Measurements from ENCODE around the gene PLAAT1.

Gene PLAAT1

GRCh38 chr3:193240850-193241706, at the start of gene PLAAT1:
TSS of gene PLAAT1 (plus strand) at chr3:193241222. CDS start at chr3:193255651, 14,429 bp downstream.
- Mint-ChIP-seq H3K4me3 (peak within 1 kb of the TSS in 1 of 2 donors; percentile 37), H3K27me3 (peaks cover 28 to 31% of the 10 kb centered on the region in 2 donors), H3K9me3 (peaks cover 8 to 15% of the 10 kb centered on the region in 2 donors), H3K36me3 (no peaks in the 10 kb centered on the region), H3K4me1 (no peaks in the 10 kb centered on the region), H3K27ac (no peak within 1 kb of the TSS)
- DNase-seq (no peak), ATAC-seq (replicated peaks) (peak; percentile 60 to 73)

DNA sequence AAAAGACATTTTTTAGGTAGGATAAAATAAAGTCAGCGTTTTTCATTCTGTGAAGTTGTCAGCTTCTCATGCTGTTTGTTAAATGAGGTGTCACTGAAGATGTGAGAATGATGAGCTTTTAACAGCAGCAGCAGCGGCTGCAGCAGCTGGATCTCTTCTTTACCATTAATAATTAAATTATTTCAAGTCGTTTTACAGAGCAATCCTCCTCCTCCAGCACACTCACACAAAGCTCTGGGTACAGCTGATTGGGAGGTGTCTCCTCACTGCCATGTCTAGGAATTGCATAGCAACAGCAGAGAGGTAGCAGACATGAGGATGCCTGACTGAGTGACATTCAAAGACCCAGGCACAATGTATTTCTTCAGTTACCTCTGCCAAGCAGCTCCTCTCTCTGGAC, 46.7 kb upstream of the PLAAT1 start:
- Mint-ChIP-seq H3K9me3 (no peaks in the 10 kb centered on the region), H3K27me3 (no peaks in the 10 kb centered on the region), H3K27ac (no peak overlapping the region), H3K36me3 (no peaks in the 10 kb centered on the region), H3K4me3 (no peak overlapping the region), H3K4me1 (no peaks in the 10 kb centered on the region)
- ATAC-seq (replicated peaks) (no peak), DNase-seq (no peak)

- H3K9me3 Mint-ChIP-seq: no peaks in the 10 kb centered on the region
- H3K4me1 Mint-ChIP-seq: no peaks in the 10 kb centered on the region
- H3K4me3 Mint-ChIP-seq: no peak overlapping the region
- H3K27me3 Mint-ChIP-seq: no peaks in the 10 kb centered on the region
- DNase-seq: no peak
- no peaks in the 10 kb centered on the region for H3K36me3 Mint-ChIP-seq
- ATAC-seq (replicated peaks): no peak
- H3K27ac Mint-ChIP-seq: no peak overlapping the region
These were observed 44.3 kb upstream of the PLAAT1 start for GRCh38 chr3:193196746-193197145.

DNA sequence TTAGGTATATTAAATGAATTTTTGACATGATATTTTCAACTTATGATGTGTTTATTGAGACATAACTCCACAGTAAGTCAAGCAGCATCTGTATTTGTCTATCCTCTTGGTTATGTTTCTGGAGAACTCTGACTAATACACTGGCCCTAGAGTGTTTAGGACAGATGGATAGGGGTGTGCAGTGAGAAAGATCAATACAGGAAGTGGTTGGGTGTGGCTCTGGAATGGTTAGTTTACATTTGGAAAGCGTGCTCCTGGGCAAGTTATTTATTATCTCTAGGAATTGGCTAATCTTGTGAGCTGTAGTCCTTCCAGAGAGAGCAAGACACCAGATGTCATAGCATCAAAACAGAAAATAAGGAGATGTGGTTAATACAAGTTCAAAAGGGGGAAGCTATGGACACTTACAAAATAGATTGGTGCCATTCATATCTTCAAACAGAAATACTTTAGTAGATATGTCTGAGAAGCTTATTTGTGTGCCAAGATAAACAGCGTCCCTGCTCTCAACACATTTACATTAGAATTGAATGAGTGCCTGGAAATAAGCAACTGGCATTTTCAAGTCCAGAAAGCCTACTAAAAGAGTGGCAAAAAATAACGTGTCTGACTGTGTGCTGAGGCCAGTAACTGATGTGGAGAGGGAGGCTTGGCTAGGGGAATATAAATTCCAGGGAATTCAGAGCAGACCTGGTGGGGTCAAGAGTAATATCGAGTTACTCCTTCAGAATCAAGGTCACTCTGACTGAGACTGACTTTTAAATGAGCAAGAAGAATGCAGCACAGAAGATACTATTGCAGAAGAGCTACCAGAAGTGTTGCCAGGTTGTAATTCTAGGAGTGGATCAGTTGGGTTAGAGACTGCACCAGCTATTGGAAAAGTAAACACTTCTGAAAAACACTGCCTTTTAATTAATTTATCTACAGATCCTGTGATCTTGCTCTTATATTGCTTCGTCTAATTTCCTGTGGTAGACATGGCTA, 33.4 kb upstream of the PLAAT1 start:
- Mint-ChIP-seq H3K36me3 (no peaks in the 10 kb centered on the region), H3K9me3 (no peaks in the 10 kb centered on the region), H3K4me3 (no peak overlapping the region), H3K4me1 (no peaks in the 10 kb centered on the region), H3K27me3 (no peaks in the 10 kb centered on the region), H3K27ac (no peak overlapping the region)
- DNase-seq (no peak), ATAC-seq (replicated peaks) (no peak)

GRCh38 chr3:193210618-193211017, 30.4 kb upstream of the PLAAT1 start:
- Mint-ChIP-seq H3K27me3 (peaks cover 0 to 5% of the 10 kb centered on the region in 2 donors), H3K4me3 (no peak overlapping the region)

DNA sequence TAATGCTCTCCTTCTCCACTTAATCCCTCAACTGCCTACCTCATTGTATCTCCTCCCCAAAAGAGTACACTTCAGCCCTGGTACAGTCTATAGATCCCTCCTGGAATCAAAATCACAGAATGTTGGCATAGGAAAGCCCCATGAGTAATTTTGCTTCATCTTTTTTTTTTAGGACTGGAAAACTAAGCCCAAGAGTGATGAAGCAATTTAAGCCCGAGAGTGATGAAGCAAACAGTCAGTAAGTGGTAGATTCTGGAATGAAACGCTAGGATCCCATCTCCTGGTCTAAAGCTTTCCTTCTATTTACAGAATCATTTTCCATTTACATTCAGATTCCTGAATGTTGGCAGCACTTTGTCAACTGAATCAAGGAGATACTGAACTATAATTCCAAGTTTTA, 29.8 kb upstream of the PLAAT1 start:
- no peak for DNase-seq
- ATAC-seq (replicated peaks): no peak
- Mint-ChIP-seq H3K4me3 (no peak overlapping the region), H3K27ac (no peak overlapping the region), H3K4me1 (no peaks in the 10 kb centered on the region), H3K36me3 (no peaks in the 10 kb centered on the region), H3K9me3 (no peaks in the 10 kb centered on the region), H3K27me3 (peaks cover 0 to 5% of the 10 kb centered on the region in 2 donors)

More at GRCh38 chr3:193210618-193211017, 30.4 kb upstream of the PLAAT1 start:
- Mint-ChIP-seq H3K4me1 (no peaks in the 10 kb centered on the region), H3K27ac (no peak overlapping the region), H3K36me3 (no peaks in the 10 kb centered on the region), H3K9me3 (no peaks in the 10 kb centered on the region)
- DNase-seq: no peak
- no peak for ATAC-seq (replicated peaks)

GRCh38 chr3:193211984-193212383, 29.0 kb upstream of the PLAAT1 start:
- Mint-ChIP-seq H3K27ac (no peak overlapping the region), H3K9me3 (no peaks in the 10 kb centered on the region), H3K27me3 (peaks cover 0 to 5% of the 10 kb centered on the region in 2 donors), H3K4me1 (no peaks in the 10 kb centered on the region), H3K36me3 (no peaks in the 10 kb centered on the region), H3K4me3 (no peak overlapping the region)
- DNase-seq: no peak
- no peak for ATAC-seq (replicated peaks)

DNA sequence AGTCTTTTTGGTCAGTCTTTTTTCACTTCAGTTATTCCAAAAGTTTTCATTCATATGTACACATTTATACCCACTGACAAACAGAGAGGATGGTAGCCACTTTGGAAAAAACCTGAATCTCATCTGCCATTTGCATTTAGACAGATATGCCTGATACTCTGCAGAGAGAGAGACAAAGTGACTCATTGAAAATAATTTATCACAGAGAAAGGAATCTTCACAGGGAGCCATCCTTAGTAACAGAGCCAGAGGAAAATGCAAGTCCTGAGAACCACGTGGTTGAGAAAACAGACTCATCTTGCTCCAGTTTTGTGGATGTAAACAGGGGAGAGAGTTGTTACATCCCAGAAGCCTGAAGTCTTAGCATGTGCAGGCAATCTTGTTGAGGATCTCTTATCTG, 28.2 kb upstream of the PLAAT1 start:
- Mint-ChIP-seq H3K4me1 (no peaks in the 10 kb centered on the region), H3K36me3 (no peaks in the 10 kb centered on the region), H3K4me3 (no peak overlapping the region), H3K9me3 (no peaks in the 10 kb centered on the region), H3K27ac (no peak overlapping the region), H3K27me3 (peaks cover 0 to 5% of the 10 kb centered on the region in 2 donors)
- no peak for ATAC-seq (replicated peaks)
- DNase-seq: no peak

DNA sequence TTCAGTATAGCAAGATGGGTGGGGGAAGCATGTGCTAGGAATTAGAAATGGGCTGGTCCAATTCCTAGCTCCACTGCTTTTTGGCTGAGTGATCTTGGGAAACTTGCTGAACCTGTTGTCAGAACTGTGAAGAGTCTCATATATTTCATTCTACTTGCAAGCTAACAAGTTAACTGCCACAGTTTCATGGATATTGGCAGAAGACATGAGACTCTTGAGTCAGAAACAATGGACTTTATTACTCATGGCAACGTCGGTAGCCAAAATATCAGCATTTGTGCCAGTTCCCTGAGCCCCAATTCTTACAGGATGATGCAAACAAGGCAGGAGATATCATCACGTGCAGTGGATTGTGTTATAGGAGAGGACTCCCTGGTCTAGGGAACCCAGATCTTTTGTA, 26.6 kb upstream of the PLAAT1 start:
- Mint-ChIP-seq H3K27me3 (peaks cover 0 to 5% of the 10 kb centered on the region in 2 donors), H3K9me3 (no peaks in the 10 kb centered on the region), H3K4me3 (no peak overlapping the region), H3K27ac (no peak overlapping the region), H3K4me1 (no peaks in the 10 kb centered on the region), H3K36me3 (no peaks in the 10 kb centered on the region)
- ATAC-seq (replicated peaks): no peak
- DNase-seq: no peak

GRCh38 chr3:193225302-193226125, 15.5 kb upstream of the PLAAT1 start:
- Mint-ChIP-seq H3K27ac (no peak overlapping the region), H3K36me3 (no peaks in the 10 kb centered on the region), H3K27me3 (peaks cover 0 to 5% of the 10 kb centered on the region in 2 donors), H3K4me1 (no peaks in the 10 kb centered on the region), H3K9me3 (no peaks in the 10 kb centered on the region), H3K4me3 (no peak overlapping the region)
- DNase-seq: no peak
- no peak for ATAC-seq (replicated peaks)

- no peaks in the 10 kb centered on the region for H3K4me1 Mint-ChIP-seq
- peaks cover 0 to 5% of the 10 kb centered on the region in 2 donors for H3K27me3 Mint-ChIP-seq
- H3K36me3 Mint-ChIP-seq: no peaks in the 10 kb centered on the region
- no peak overlapping the region for H3K27ac Mint-ChIP-seq
- no peak for DNase-seq
- H3K4me3 Mint-ChIP-seq: no peak overlapping the region
- ATAC-seq (replicated peaks): no peak
- H3K9me3 Mint-ChIP-seq: no peaks in the 10 kb centered on the region
These were observed 12.8 kb upstream of the PLAAT1 start for GRCh38 chr3:193228206-193228605.

- ATAC-seq (replicated peaks) (no peak), DNase-seq (no peak)
- H3K9me3 Mint-ChIP-seq: no peaks in the 10 kb centered on the region
- no peaks in the 10 kb centered on the region for H3K36me3 Mint-ChIP-seq
- H3K4me3 Mint-ChIP-seq: no peak overlapping the region
- no peak overlapping the region for H3K27ac Mint-ChIP-seq
- peaks cover 5% of the 10 kb centered on the region in 2 donors for H3K27me3 Mint-ChIP-seq
- H3K4me1 Mint-ChIP-seq: no peaks in the 10 kb centered on the region
These were observed 11.1 kb upstream of the PLAAT1 start for GRCh38 chr3:193229851-193230420.

DNA sequence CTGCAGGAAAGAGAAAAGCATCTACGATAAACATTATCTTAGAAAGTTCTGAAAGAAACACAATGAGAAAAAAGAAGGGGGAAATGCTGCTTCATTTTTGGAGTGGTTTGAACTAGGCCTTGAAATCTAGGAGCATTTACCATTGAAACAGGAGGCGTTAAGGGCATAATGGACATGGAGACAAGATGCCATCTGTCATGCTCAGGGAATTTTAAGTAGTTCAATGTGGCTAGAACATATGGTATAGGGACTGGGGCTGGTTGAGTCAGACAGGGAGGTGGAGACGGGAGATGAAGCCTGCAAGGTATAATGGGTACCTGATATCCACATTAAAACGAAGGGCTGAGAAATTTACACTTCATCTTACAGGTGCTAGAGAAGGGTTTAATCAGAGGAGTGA, 10.4 kb upstream of the PLAAT1 start:
- Mint-ChIP-seq H3K4me1 (no peaks in the 10 kb centered on the region), H3K9me3 (no peaks in the 10 kb centered on the region), H3K4me3 (no peak overlapping the region), H3K27me3 (peaks cover 5% of the 10 kb centered on the region in 2 donors), H3K36me3 (no peaks in the 10 kb centered on the region), H3K27ac (no peak overlapping the region)
- ATAC-seq (replicated peaks): no peak
- no peak for DNase-seq

DNA sequence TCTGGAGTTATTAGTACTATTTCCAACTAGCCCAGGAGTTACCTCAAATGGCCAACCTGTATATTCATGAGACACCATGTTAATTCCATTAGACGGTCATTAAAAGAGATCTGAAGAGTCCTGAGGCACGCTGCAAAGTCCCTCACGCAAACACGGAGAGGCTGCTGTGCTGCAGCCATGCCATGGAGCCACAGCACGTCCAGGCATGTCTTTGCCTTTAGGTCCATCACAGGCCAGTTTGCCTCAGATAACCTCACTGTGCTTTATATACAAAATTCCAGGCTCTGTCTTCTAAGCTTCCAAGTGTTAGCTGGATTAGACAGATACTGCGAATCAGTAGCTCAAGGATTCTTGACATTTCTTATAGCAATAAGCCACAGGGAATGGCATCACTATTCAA, 9.8 kb upstream of the PLAAT1 start:
- no peak overlapping the region for H3K27ac Mint-ChIP-seq

More for the DNA sequence above, 9.8 kb upstream of the PLAAT1 start:
- H3K36me3 Mint-ChIP-seq: no peaks in the 10 kb centered on the region
- H3K27me3 Mint-ChIP-seq: peaks cover 5% of the 10 kb centered on the region in 2 donors
- H3K4me3 Mint-ChIP-seq: no peak overlapping the region
- no peaks in the 10 kb centered on the region for H3K9me3 Mint-ChIP-seq
- DNase-seq (no peak), ATAC-seq (replicated peaks) (no peak)
- no peaks in the 10 kb centered on the region for H3K4me1 Mint-ChIP-seq

Measured in stimulated activated naive B cell treated with anti-CD40 and anti-IgM and Interleukin-4, amounts not matched to agents 10 μg/mL and 1 μg/mL and 100 μg/mL, for 72 hours (primary cell).